Mesendoderm (in vitro differentiated cells): ENCODE measurements around the gene MAP3K20.
A peak's percentile ranks its signal among the peaks of the same experiment; 100 is the strongest.

Source experiments
- DNase-seq: peaks from one replicate; pipeline ENCODE4 v3.0.0; 2013
- H2AK5ac ChIP-seq: 2 replicates; pipeline ENCODE4 v1.6.1; 2013; ENCODE audit warnings: low read length, inconsistent platforms
- H2BK120ac ChIP-seq: 2 replicates; pipeline ENCODE4 v1.6.1; 2013; ENCODE audit warnings: low read depth, mild to moderate bottlenecking, low read length, moderate library complexity, mixed read lengths
- H2BK15ac ChIP-seq: replicated peaks from 2 replicates; pipeline ENCODE4 v1.6.1; 2013; ENCODE audit warnings: low read depth, mild to moderate bottlenecking, moderate library complexity
- H2BK5ac ChIP-seq: 2 replicates; pipeline ENCODE4 v1.6.1; 2013; ENCODE audit warnings: low read length, inconsistent platforms
- H3K18ac ChIP-seq: 2 replicates; pipeline ENCODE4 v1.6.1; 2013; ENCODE audit warnings: mild to moderate bottlenecking, low read length, mixed read lengths
- H3K23ac ChIP-seq: one replicate; pipeline ENCODE4 v1.6.1; 2013; ENCODE audit warnings: low read length
- H3K27ac ChIP-seq: 2 replicates; pipeline ENCODE4 v1.5.1; 2013; ENCODE audit warnings: low read depth, mild to moderate bottlenecking, inconsistent platforms, low read length, moderate library complexity
- H3K27me3 ChIP-seq: 2 replicates; pipeline ENCODE4 v1.6.1; 2013; ENCODE audit warnings: low read length, control low read depth, mild to moderate bottlenecking, inconsistent platforms; ENCODE audit not compliant: insufficient read depth, poor library complexity
- H3K36me3 ChIP-seq: 2 replicates; pipeline ENCODE4 v1.6.1; 2013; ENCODE audit warnings: low read length, inconsistent platforms; ENCODE audit not compliant: control insufficient read depth, insufficient read depth
- H3K4ac ChIP-seq: one replicate; pipeline ENCODE4 v1.6.1; 2013; ENCODE audit warnings: low read depth, mild to moderate bottlenecking, low read length, moderate library complexity
- H3K4me1 ChIP-seq: 2 replicates; pipeline ENCODE4 v1.6.1; 2013; ENCODE audit warnings: low read depth, low read length, inconsistent platforms; ENCODE audit not compliant: control insufficient read depth
- H3K4me2 ChIP-seq: 2 replicates; pipeline ENCODE4 v1.6.1; 2013; ENCODE audit warnings: low read length
- H3K4me3 ChIP-seq: 2 replicates; pipeline ENCODE4 v1.5.1; 2013; ENCODE audit warnings: mild to moderate bottlenecking, low read length
- H3K56ac ChIP-seq: one replicate; pipeline ENCODE4 v1.6.1; 2013; ENCODE audit warnings: low read length
- H3K79me1 ChIP-seq: 2 replicates; pipeline ENCODE4 v1.6.1; 2013; ENCODE audit warnings: low read length, inconsistent platforms
- H3K79me2 ChIP-seq: 2 replicates; pipeline ENCODE4 v1.6.1; 2013; ENCODE audit warnings: mild to moderate bottlenecking, low read length; ENCODE audit not compliant: control insufficient read depth, insufficient read depth
- H3K9ac ChIP-seq: 2 replicates; pipeline ENCODE4 v1.6.1; 2013; ENCODE audit warnings: low read length, inconsistent platforms
- H4K5ac ChIP-seq: one replicate; pipeline ENCODE4 v1.6.1; 2013; ENCODE audit warnings: low read length
- H4K8ac ChIP-seq: one replicate; pipeline ENCODE4 v1.6.1; 2013; ENCODE audit warnings: low read depth, mild to moderate bottlenecking, control low read depth, low read length, moderate library complexity
- WGBS: extraction: QIAGEN DNeasy Blood & Tissue Kit; methylation state at CpG from one replicate; pipeline ENCODE4 v1.1.7; 2013; ENCODE audit warnings: low lambda C conversion rate, missing lambda C conversion rate; ENCODE audit not compliant: insufficient coverage; ENCODE audit errors: extremely low coverage; 5-methylcytosine and 5-hydroxymethylcytosine counted together

The MAP3K20 gene

GRCh38 chr2:173286153-173286809 lies 210.6 kb downstream of the MAP3K20 start:
- Histone ChIP-seq H3K4me2 (no peak overlapping the region), H3K9ac (no peak overlapping the region), H2AK5ac (no peak overlapping the region), H3K27me3 (no peaks in the 10 kb centered on the region), H4K8ac (no peak overlapping the region), H3K36me3 (no peaks in the 10 kb centered on the region), H3K4me1 (no peaks in the 10 kb centered on the region), H3K4me3 (no peak overlapping the region), H3K79me1 (no peaks in the 10 kb centered on the region), H3K27ac (no peak overlapping the region), H3K23ac (no peak overlapping the region), H2BK120ac (no peak overlapping the region), H3K18ac (no peak overlapping the region), H2BK15ac (no peak overlapping the region), H3K79me2 (no peaks in the 10 kb centered on the region), H3K4ac (no peak overlapping the region), H4K5ac (no peak overlapping the region), H2BK5ac (no peak overlapping the region), H3K56ac (no peak overlapping the region)
- WGBS = no CpG with 5 or more reads among the region's 7 CpGs
- DNase-seq = peak; percentile 25

DNA sequence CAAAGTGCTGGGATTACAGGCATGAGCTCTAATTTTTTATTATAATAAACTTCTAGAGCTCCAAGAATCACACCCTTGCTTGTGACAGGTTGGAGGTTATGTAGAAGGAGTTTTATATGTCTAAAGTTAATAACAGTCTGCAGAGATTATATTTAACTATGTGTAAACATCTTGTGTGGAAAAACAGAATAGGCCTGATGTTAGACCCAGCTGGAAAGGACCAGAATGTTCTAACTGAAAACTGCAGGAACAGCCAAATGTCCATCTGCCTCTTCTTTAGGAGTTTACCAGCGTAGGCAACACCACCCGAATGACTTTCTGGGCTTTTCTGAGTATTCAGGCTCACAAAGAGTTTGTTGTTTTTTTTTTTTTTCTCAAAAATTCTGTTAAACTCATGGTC lies 211.9 kb downstream of the MAP3K20 start:
- Histone ChIP-seq H3K9ac (no peak overlapping the region), H2AK5ac (no peak overlapping the region), H2BK15ac (no peak overlapping the region), H2BK120ac (no peak overlapping the region), H3K27me3 (no peaks in the 10 kb centered on the region), H3K4me2 (no peak overlapping the region), H3K4me1 (no peaks in the 10 kb centered on the region), H3K4ac (no peak overlapping the region), H3K27ac (no peak overlapping the region), H3K36me3 (no peaks in the 10 kb centered on the region), H3K56ac (no peak overlapping the region), H3K23ac (no peak overlapping the region), H4K5ac (no peak overlapping the region), H4K8ac (no peak overlapping the region), H3K4me3 (no peak overlapping the region), H3K18ac (no peak overlapping the region), H3K79me1 (no peaks in the 10 kb centered on the region), H2BK5ac (no peak overlapping the region), H3K79me2 (no peaks in the 10 kb centered on the region)
- no peak for DNase-seq
- no CpG with 5 or more reads among the region's 2 CpGs for WGBS

GRCh38 chr2:173288561-173288960 lies 212.9 kb downstream of the MAP3K20 start:
- WGBS = no CpG with 5 or more reads among the region's 3 CpGs
- DNase-seq = no peak

GRCh38 chr2:173290046-173290445 lies 214.4 kb downstream of the MAP3K20 start:
- Histone ChIP-seq H2BK120ac (no peak overlapping the region), H3K18ac (no peak overlapping the region), H3K4ac (no peak overlapping the region), H3K56ac (no peak overlapping the region), H3K79me1 (no peaks in the 10 kb centered on the region), H3K9ac (no peak overlapping the region), H3K27ac (no peak overlapping the region), H4K8ac (no peak overlapping the region), H3K4me2 (no peak overlapping the region), H4K5ac (no peak overlapping the region), H3K4me3 (no peak overlapping the region), H3K36me3 (no peaks in the 10 kb centered on the region), H3K23ac (no peak overlapping the region), H3K4me1 (no peaks in the 10 kb centered on the region), H3K79me2 (no peaks in the 10 kb centered on the region), H3K27me3 (no peaks in the 10 kb centered on the region), H2AK5ac (no peak overlapping the region), H2BK5ac (no peak overlapping the region), H2BK15ac (no peak overlapping the region)
- no peak for DNase-seq
- WGBS = no CpG with 5 or more reads among the region's 2 CpGs

More at GRCh38 chr2:173288561-173288960, 212.9 kb downstream of the MAP3K20 start:
- Histone ChIP-seq H4K5ac (no peak overlapping the region), H3K18ac (no peak overlapping the region), H3K79me2 (no peaks in the 10 kb centered on the region), H2BK5ac (no peak overlapping the region), H3K4ac (no peak overlapping the region), H2AK5ac (no peak overlapping the region), H3K36me3 (no peaks in the 10 kb centered on the region), H3K56ac (no peak overlapping the region), H3K9ac (no peak overlapping the region), H3K27me3 (no peaks in the 10 kb centered on the region), H3K4me3 (no peak overlapping the region), H3K27ac (no peak overlapping the region), H4K8ac (no peak overlapping the region), H3K4me1 (no peaks in the 10 kb centered on the region), H3K4me2 (no peak overlapping the region), H3K79me1 (no peaks in the 10 kb centered on the region), H3K23ac (no peak overlapping the region), H2BK120ac (no peak overlapping the region), H2BK15ac (no peak overlapping the region)

GRCh38 chr2:173290518-173290917 lies 214.9 kb downstream of the MAP3K20 start:
- Histone ChIP-seq H3K56ac (no peak overlapping the region), H3K4me1 (no peaks in the 10 kb centered on the region), H3K79me2 (no peaks in the 10 kb centered on the region), H3K27ac (no peak overlapping the region), H3K4me3 (no peak overlapping the region), H3K27me3 (no peaks in the 10 kb centered on the region), H4K8ac (no peak overlapping the region), H3K4me2 (no peak overlapping the region), H3K36me3 (no peaks in the 10 kb centered on the region), H3K18ac (no peak overlapping the region), H3K9ac (no peak overlapping the region), H3K4ac (no peak overlapping the region), H3K23ac (no peak overlapping the region), H4K5ac (no peak overlapping the region), H3K79me1 (no peaks in the 10 kb centered on the region), H2BK120ac (no peak overlapping the region), H2AK5ac (no peak overlapping the region), H2BK15ac (no peak overlapping the region), H2BK5ac (no peak overlapping the region)
- peak; percentile 55 for DNase-seq
- WGBS = no CpG with 5 or more reads among the region's 6 CpGs

GRCh38 chr2:173291412-173291811 lies 215.8 kb downstream of the MAP3K20 start:
- Histone ChIP-seq H2BK15ac (no peak overlapping the region), H3K56ac (no peak overlapping the region), H4K5ac (no peak overlapping the region), H3K27ac (no peak overlapping the region), H3K27me3 (no peaks in the 10 kb centered on the region), H3K9ac (no peak overlapping the region), H2BK5ac (no peak overlapping the region), H3K18ac (no peak overlapping the region), H2BK120ac (no peak overlapping the region), H3K79me1 (no peaks in the 10 kb centered on the region), H3K4ac (no peak overlapping the region), H3K4me2 (no peak overlapping the region), H3K23ac (no peak overlapping the region), H3K4me1 (no peaks in the 10 kb centered on the region), H2AK5ac (no peak overlapping the region), H4K8ac (no peak overlapping the region), H3K4me3 (no peak overlapping the region), H3K79me2 (no peaks in the 10 kb centered on the region), H3K36me3 (no peaks in the 10 kb centered on the region)
- WGBS = no CpG with 5 or more reads among the region's 4 CpGs
- DNase-seq = no peak
